Effector CD4-positive, alpha-beta T cell (primary cell): ENCODE results near the gene IDI1.
A peak's percentile ranks its signal among the peaks of the same experiment; 100 is the strongest.
"Not testable (repeated sequence)": the region's sequence is repeated elsewhere in the genome, so short reads cannot be mapped to it uniquely, and the experiment has no call there.

Experiments
- DNase-seq: peaks from one replicate; pipeline ENCODE4 v3.0.0-alpha.2; 2020

The IDI1 gene

GRCh38 chr10:1063232-1063865 lies 14.4 kb upstream of the IDI1 start:
- peak; percentile 14 for DNase-seq

GRCh38 chr10:1061930-1062774 lies 13.2 kb upstream of the IDI1 start:
- no peak for DNase-seq

GRCh38 chr10:1059902-1060301 lies 11.0 kb upstream of the IDI1 start:
- DNase-seq, result no peak

- no peak for DNase-seq
These were observed 9.1 kb upstream of the IDI1 start for GRCh38 chr10:1058017-1058416.

GRCh38 chr10:1057106-1057657 lies 8.3 kb upstream of the IDI1 start:
- no peak for DNase-seq

GRCh38 chr10:1056326-1057105 lies 7.6 kb upstream of the IDI1 start, which contains the start of gene WDR37:
TSS of gene WDR37 (plus strand) at chr10:1056385. CDS start at chr10:1072156, 15,771 bp downstream.
- DNase-seq, result peak; percentile 88

GRCh38 chr10:1054684-1055083 lies 5.8 kb upstream of the IDI1 start:
- no peak for DNase-seq

GRCh38 chr10:1050554-1050953 lies 1.6 kb upstream of the IDI1 start:
- peak; percentile 50 for DNase-seq

- DNase-seq, result peak; percentile 19
These were observed 1.2 kb upstream of the IDI1 start for GRCh38 chr10:1050145-1050544.

- no peak for DNase-seq
These were observed 573 bp upstream of the IDI1 start for GRCh38 chr10:1049425-1049958.

- DNase-seq, result peak; percentile 59
These were observed 579 bp downstream of the IDI1 start for GRCh38 chr10:1048349-1048731.

- DNase-seq, result no peak
These were observed 982 bp downstream of the IDI1 start for GRCh38 chr10:1047937-1048336.

GRCh38 chr10:1045415-1045814 lies 3.5 kb downstream of the IDI1 start:
- DNase-seq, result no peak

GRCh38 chr10:1044964-1045363 lies 4.0 kb downstream of the IDI1 start:
- no peak for DNase-seq

- DNase-seq, result no peak
These were observed 4.8 kb downstream of the IDI1 start for GRCh38 chr10:1044146-1044545.

- no peak for DNase-seq
These were observed 5.4 kb downstream of the IDI1 start for GRCh38 chr10:1043532-1043995.

- no peak for DNase-seq
These were observed 7.4 kb downstream of the IDI1 start for GRCh38 chr10:1041514-1041913.

- no peak for DNase-seq
These were observed 8.8 kb downstream of the IDI1 start for GRCh38 chr10:1040133-1040532.

GRCh38 chr10:1038769-1039168 lies 10.2 kb downstream of the IDI1 start:
- not testable (repeated sequence) for DNase-seq

GRCh38 chr10:1037098-1037497 lies 11.8 kb downstream of the IDI1 start:
- DNase-seq, result no peak

- DNase-seq, result no peak
These were observed 12.6 kb downstream of the IDI1 start for GRCh38 chr10:1036341-1036791.

- DNase-seq, result no peak
These were observed 13.7 kb downstream of the IDI1 start for GRCh38 chr10:1035201-1035600.

- no peak for DNase-seq
These were observed 14.2 kb downstream of the IDI1 start for GRCh38 chr10:1034758-1035157.
